HepG2 (cell line): ENCODE measurements around the gene LRP10. TPM values are rescaled to one million over a fixed set of nuclear protein-coding genes. Genes with fewer than 3 reads are reported as not detected.
A peak's percentile ranks its signal among the peaks of the same experiment; 100 is the strongest.

ENCODE experiments used
- ERF ChIP-seq: IDR thresholded peaks from 2 replicates; pipeline ENCODE4 v1.6.1; 2018; ENCODE audit warnings: missing biosample characterization, missing genetic modification reagents
- JUN ChIP-seq: sonication (generic); formaldehyde crosslinking; IDR thresholded peaks from 2 replicates; pipeline ENCODE4 v1.4.0; 2020; ENCODE audit warnings: mild to moderate bottlenecking, missing genetic modification reagents
- NFKBIZ ChIP-seq: IDR thresholded peaks from 2 replicates; pipeline ENCODE4 v1.6.1; 2018; ENCODE audit warnings: missing genetic modification reagents, missing compliant biosample characterization
- RFX3 ChIP-seq: IDR thresholded peaks from 2 replicates; pipeline ENCODE4 v1.6.1; 2016; ENCODE audit warnings: missing biosample characterization, missing genetic modification reagents
- SAP130 ChIP-seq: IDR thresholded peaks from 2 replicates; pipeline ENCODE4 v1.6.1; 2016; ENCODE audit warnings: low read depth
- SP1 ChIP-seq, 2 experiments: fragments of 450-650 bp in 1 of 2; sonication (generic) in 1 of 2; formaldehyde crosslinking in 1 of 2; IDR thresholded peaks; 2 replicates each; pipeline versions ENCODE4 v1.4.0 to v1.6.1; 2016 to 2020; ENCODE audit warnings: missing genetic modification reagents in 1 of 2
- ZNF382 ChIP-seq: sonication (generic); formaldehyde crosslinking; IDR thresholded peaks from 2 replicates; pipeline ENCODE4 v1.5.0; 2020; ENCODE audit warnings: missing genetic modification reagents, mild to moderate bottlenecking, borderline replicate concordance
- polyA plus RNA-seq, 8 experiments: library from polyadenylated mRNA; depleted of rRNA in 3 of 8; stranded (reverse) in 7 of 8; unstranded in 1 of 8; fragments of >200 nt; fragmentation: Illumina TruSeq in 4 of 8; extraction: Trizol in 4 of 8; gene quantifications; 2 replicates each; pipeline versions ENCODE4 v1.2.1 to v1.2.3, GENCODE V29; 2011 to 2016; ENCODE audit warnings: low read depth in 4 of 8, missing spikeins in 1 of 8, mixed read lengths in 1 of 8; ENCODE audit not compliant: insufficient read depth in 1 of 8
- total RNA-seq, 5 experiments: library from RNA; depleted of rRNA; stranded (reverse); fragments of >200 nt; fragmentation: Illumina TruSeq; extraction: Trizol; gene quantifications; 2 replicates each; pipeline ENCODE4 v1.2.3, GENCODE V29; 2016; ENCODE audit warnings: low read depth in 1 of 5
- TF ChIP-seq, protein P1 (sequence below): IDR thresholded peaks from 2 replicates; pipeline ENCODE4 v1.6.1; 2016; ENCODE audit warnings: low read depth
- TF ChIP-seq, protein P2 (sequence below): sonication (generic); formaldehyde crosslinking; IDR thresholded peaks from 2 replicates; pipeline ENCODE4 v1.8.1; 2023; ENCODE audit warnings: missing genetic modification reagents, inconsistent platforms, borderline replicate concordance
- TF ChIP-seq, protein P3 (sequence below): IDR thresholded peaks from 2 replicates; pipeline ENCODE4 v1.6.1; 2012; ENCODE audit warnings: low read length, improper control_type of control experiment
- TF ChIP-seq, protein P4 (sequence below): IDR thresholded peaks from 2 replicates; pipeline ENCODE4 v1.6.1; 2018; ENCODE audit warnings: missing genetic modification reagents, mild to moderate bottlenecking, missing compliant biosample characterization
- TF ChIP-seq, protein P5 (sequence below): sonication (generic); formaldehyde crosslinking; IDR thresholded peaks from 2 replicates; pipeline ENCODE4 v1.9.0; 2021; ENCODE audit warnings: mild to moderate bottlenecking, missing genetic modification reagents

LRP10 gene
- total and polyA plus RNA-seq, 2 of the 13 experiments (the other 11 are each of a cell fraction or from before 2014, with no cell fraction given) = 16.9 to 45.2 TPM

DNA sequence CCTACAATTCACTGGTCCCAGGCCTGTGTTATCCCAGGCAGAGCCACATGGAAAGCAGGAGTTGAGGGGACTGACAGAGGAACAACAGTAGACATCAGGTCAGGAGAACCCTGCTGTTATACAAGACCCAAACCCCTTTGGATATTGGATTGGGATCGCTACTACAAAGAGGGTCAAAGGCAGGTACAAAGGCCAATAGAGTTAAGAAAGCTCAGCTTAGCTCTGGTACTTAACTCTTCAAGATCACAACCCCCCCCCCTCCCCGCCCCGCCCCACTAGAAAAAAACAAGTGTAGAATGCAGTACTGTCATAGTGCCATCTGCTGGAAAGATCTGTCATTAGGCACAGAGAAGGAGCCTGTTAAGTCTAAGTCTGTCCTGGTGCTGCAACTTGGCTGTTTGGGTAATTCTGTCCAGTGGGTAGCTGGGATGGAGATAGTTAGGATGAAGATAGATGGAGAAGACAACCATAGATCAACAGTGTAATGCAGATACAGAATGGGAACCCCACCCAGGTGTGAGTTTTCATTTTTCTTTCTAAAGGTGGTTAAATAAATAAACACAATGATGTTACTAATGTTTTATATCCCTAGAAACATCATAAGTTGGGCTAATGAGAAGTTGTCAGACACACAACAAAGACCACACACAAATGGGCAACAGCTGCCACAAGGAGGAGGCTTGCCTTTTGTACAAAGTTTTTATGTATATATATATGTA, 28.7 kb downstream of the LRP10 start (continued):
- TF ChIP-seq, protein P1, sequence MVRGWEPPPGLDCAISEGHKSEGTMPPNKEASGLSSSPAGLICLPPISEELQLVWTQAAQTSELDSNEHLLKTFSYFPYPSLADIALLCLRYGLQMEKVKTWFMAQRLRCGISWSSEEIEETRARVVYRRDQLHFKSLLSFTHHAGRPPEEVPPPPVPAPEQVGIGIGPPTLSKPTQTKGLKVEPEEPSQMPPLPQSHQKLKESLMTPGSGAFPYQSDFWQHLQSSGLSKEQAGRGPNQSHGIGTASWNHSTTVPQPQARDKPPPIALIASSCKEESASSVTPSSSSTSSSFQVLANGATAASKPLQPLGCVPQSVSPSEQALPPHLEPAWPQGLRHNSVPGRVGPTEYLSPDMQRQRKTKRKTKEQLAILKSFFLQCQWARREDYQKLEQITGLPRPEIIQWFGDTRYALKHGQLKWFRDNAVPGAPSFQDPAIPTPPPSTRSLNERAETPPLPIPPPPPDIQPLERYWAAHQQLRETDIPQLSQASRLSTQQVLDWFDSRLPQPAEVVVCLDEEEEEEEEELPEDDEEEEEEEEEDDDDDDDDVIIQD (CRISPR knock-in tag) = no peak
- TF ChIP-seq, protein P2, sequence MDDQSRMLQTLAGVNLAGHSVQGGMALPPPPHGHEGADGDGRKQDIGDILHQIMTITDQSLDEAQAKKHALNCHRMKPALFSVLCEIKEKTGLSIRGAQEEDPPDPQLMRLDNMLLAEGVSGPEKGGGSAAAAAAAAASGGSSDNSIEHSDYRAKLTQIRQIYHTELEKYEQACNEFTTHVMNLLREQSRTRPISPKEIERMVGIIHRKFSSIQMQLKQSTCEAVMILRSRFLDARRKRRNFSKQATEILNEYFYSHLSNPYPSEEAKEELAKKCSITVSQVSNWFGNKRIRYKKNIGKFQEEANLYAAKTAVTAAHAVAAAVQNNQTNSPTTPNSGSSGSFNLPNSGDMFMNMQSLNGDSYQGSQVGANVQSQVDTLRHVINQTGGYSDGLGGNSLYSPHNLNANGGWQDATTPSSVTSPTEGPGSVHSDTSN = no peak
- TF ChIP-seq, protein P3, sequence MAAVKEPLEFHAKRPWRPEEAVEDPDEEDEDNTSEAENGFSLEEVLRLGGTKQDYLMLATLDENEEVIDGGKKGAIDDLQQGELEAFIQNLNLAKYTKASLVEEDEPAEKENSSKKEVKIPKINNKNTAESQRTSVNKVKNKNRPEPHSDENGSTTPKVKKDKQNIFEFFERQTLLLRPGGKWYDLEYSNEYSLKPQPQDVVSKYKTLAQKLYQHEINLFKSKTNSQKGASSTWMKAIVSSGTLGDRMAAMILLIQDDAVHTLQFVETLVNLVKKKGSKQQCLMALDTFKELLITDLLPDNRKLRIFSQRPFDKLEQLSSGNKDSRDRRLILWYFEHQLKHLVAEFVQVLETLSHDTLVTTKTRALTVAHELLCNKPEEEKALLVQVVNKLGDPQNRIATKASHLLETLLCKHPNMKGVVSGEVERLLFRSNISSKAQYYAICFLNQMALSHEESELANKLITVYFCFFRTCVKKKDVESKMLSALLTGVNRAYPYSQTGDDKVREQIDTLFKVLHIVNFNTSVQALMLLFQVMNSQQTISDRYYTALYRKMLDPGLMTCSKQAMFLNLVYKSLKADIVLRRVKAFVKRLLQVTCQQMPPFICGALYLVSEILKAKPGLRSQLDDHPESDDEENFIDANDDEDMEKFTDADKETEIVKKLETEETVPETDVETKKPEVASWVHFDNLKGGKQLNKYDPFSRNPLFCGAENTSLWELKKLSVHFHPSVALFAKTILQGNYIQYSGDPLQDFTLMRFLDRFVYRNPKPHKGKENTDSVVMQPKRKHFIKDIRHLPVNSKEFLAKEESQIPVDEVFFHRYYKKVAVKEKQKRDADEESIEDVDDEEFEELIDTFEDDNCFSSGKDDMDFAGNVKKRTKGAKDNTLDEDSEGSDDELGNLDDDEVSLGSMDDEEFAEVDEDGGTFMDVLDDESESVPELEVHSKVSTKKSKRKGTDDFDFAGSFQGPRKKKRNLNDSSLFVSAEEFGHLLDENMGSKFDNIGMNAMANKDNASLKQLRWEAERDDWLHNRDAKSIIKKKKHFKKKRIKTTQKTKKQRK = no peak
- TF ChIP-seq, protein P4, sequence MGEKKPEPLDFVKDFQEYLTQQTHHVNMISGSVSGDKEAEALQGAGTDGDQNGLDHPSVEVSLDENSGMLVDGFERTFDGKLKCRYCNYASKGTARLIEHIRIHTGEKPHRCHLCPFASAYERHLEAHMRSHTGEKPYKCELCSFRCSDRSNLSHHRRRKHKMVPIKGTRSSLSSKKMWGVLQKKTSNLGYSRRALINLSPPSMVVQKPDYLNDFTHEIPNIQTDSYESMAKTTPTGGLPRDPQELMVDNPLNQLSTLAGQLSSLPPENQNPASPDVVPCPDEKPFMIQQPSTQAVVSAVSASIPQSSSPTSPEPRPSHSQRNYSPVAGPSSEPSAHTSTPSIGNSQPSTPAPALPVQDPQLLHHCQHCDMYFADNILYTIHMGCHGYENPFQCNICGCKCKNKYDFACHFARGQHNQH (CRISPR knock-in tag) = 0 out of 2 replicates have a peak, but pooled peaks have one; percentile 29
- TF ChIP-seq SP1 (IDR thresholded peaks at IDR 0.05) (no peak), SP1 (CRISPR knock-in tag; IDR thresholded peaks at IDR 0.05) (0 out of 2 replicates have a peak, but pooled peaks have one; percentile 28), ZNF382 (no peak), ERF (CRISPR knock-in tag) (no peak; the same call in 1 of the 2 replicates), NFKBIZ (CRISPR knock-in tag) (no peak), JUN (CRISPR knock-in tag) (no peak), RFX3 (CRISPR knock-in tag) (no peak), SAP130 (CRISPR knock-in tag) (peak; percentile 32; the same call in 1 of the 2 replicates)
- TF ChIP-seq, protein P5, sequence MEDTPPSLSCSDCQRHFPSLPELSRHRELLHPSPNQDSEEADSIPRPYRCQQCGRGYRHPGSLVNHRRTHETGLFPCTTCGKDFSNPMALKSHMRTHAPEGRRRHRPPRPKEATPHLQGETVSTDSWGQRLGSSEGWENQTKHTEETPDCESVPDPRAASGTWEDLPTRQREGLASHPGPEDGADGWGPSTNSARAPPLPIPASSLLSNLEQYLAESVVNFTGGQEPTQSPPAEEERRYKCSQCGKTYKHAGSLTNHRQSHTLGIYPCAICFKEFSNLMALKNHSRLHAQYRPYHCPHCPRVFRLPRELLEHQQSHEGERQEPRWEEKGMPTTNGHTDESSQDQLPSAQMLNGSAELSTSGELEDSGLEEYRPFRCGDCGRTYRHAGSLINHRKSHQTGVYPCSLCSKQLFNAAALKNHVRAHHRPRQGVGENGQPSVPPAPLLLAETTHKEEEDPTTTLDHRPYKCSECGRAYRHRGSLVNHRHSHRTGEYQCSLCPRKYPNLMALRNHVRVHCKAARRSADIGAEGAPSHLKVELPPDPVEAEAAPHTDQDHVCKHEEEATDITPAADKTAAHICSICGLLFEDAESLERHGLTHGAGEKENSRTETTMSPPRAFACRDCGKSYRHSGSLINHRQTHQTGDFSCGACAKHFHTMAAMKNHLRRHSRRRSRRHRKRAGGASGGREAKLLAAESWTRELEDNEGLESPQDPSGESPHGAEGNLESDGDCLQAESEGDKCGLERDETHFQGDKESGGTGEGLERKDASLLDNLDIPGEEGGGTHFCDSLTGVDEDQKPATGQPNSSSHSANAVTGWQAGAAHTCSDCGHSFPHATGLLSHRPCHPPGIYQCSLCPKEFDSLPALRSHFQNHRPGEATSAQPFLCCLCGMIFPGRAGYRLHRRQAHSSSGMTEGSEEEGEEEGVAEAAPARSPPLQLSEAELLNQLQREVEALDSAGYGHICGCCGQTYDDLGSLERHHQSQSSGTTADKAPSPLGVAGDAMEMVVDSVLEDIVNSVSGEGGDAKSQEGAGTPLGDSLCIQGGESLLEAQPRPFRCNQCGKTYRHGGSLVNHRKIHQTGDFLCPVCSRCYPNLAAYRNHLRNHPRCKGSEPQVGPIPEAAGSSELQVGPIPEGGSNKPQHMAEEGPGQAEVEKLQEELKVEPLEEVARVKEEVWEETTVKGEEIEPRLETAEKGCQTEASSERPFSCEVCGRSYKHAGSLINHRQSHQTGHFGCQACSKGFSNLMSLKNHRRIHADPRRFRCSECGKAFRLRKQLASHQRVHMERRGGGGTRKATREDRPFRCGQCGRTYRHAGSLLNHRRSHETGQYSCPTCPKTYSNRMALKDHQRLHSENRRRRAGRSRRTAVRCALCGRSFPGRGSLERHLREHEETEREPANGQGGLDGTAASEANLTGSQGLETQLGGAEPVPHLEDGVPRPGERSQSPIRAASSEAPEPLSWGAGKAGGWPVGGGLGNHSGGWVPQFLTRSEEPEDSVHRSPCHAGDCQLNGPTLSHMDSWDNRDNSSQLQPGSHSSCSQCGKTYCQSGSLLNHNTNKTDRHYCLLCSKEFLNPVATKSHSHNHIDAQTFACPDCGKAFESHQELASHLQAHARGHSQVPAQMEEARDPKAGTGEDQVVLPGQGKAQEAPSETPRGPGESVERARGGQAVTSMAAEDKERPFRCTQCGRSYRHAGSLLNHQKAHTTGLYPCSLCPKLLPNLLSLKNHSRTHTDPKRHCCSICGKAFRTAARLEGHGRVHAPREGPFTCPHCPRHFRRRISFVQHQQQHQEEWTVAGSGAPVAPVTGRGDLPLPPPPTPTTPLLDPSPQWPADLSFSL (CRISPR knock-in tag) = no peak
